ENCODE data around the gene EFCAB5. TPM values are rescaled to one million over a fixed set of nuclear protein-coding genes. Genes with fewer than 3 reads are reported as not detected.

Gene EFCAB5
- total and polyA plus RNA-seq, 2 experiments from 2014 or later: 0.68 TPM; not detected in 1

DNA sequence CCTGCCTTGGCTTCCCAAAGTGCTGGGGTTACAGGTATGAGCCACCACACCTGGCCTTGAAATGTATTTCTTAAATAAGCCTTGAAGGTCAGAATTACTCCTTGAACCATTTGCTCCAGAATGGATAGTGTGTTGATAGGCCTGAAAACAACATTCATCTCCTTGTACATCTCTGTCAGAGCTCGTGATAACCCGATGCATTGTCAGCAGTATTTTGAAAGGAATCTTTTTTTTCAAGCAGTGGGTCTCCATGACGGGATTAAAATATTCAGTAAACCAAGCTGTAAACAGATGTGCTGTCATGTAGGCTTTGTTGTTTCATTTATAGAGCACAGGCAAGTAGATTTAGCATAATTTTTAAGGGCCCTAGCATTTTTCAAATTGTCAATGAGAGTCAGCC is 191.8 kb downstream of the EFCAB5 start (continued):
- TF ChIP-seq, protein P1, sequence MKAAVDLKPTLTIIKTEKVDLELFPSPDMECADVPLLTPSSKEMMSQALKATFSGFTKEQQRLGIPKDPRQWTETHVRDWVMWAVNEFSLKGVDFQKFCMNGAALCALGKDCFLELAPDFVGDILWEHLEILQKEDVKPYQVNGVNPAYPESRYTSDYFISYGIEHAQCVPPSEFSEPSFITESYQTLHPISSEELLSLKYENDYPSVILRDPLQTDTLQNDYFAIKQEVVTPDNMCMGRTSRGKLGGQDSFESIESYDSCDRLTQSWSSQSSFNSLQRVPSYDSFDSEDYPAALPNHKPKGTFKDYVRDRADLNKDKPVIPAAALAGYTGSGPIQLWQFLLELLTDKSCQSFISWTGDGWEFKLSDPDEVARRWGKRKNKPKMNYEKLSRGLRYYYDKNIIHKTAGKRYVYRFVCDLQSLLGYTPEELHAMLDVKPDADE (IDR thresholded peaks at IDR 0.05): no peak
- TF ChIP-seq ZNF331 (CRISPR knock-in tag; IDR thresholded peaks at IDR 0.05; ENCODE audit: low read depth) (no peak), POLR2AphosphoS5 (IDR thresholded peaks at IDR 0.05; ENCODE audit: low read depth) (no peak), EZH2 (IDR thresholded peaks at IDR 0.05; ENCODE audit: low read depth, unreplicated experiment) (no peak), NANOG (IDR thresholded peaks at IDR 0.05; ENCODE audit: borderline replicate concordance) (no peak), JUNB (IDR thresholded peaks at IDR 0.05; ENCODE audit: unreplicated experiment) (no peak)

DNA sequence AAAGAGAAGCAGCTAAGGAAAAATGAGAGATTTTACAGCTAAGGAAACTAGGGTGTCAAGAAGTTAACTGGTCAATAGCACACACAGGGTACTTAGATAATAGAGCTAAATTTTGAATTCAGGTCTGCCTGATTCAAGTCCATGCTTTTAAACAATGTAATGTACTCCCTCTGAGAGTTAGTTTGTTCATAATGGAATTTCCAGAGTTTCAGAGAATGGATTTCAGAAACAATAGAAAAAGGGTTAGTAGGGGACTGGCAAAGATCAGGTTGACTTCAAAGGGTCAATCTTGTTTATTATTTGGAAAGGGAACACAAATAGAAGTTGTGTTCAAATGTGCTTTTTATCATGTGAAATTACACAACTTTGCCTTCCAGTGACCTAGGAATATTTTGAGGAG is 193.1 kb downstream of the EFCAB5 start:
- peaks cover 5% of the 10 kb centered on the region for H3K27me3 Mint-ChIP-seq (ENCODE audit: insufficient read depth, low read depth, poor library complexity)
- TF ChIP-seq ZNF331 (CRISPR knock-in tag; IDR thresholded peaks at IDR 0.05; ENCODE audit: low read depth): no peak
- TF ChIP-seq EZH2 (IDR thresholded peaks at IDR 0.05; ENCODE audit: low read depth, unreplicated experiment): no peak
- TF ChIP-seq STAT1 (IDR thresholded peaks at IDR 0.05; ENCODE audit: unreplicated experiment): no peak
- TF ChIP-seq CREB1 (CRISPR knock-in tag; IDR thresholded peaks at IDR 0.05; ENCODE audit: low read depth): no peak
- no peak for TF ChIP-seq ZNF114 (CRISPR knock-in tag; IDR thresholded peaks at IDR 0.05)
- no peak for TF ChIP-seq NANOG (IDR thresholded peaks at IDR 0.05; ENCODE audit: borderline replicate concordance)
- TF ChIP-seq JUNB (IDR thresholded peaks at IDR 0.05; ENCODE audit: unreplicated experiment): no peak
- TF ChIP-seq, protein P2, sequence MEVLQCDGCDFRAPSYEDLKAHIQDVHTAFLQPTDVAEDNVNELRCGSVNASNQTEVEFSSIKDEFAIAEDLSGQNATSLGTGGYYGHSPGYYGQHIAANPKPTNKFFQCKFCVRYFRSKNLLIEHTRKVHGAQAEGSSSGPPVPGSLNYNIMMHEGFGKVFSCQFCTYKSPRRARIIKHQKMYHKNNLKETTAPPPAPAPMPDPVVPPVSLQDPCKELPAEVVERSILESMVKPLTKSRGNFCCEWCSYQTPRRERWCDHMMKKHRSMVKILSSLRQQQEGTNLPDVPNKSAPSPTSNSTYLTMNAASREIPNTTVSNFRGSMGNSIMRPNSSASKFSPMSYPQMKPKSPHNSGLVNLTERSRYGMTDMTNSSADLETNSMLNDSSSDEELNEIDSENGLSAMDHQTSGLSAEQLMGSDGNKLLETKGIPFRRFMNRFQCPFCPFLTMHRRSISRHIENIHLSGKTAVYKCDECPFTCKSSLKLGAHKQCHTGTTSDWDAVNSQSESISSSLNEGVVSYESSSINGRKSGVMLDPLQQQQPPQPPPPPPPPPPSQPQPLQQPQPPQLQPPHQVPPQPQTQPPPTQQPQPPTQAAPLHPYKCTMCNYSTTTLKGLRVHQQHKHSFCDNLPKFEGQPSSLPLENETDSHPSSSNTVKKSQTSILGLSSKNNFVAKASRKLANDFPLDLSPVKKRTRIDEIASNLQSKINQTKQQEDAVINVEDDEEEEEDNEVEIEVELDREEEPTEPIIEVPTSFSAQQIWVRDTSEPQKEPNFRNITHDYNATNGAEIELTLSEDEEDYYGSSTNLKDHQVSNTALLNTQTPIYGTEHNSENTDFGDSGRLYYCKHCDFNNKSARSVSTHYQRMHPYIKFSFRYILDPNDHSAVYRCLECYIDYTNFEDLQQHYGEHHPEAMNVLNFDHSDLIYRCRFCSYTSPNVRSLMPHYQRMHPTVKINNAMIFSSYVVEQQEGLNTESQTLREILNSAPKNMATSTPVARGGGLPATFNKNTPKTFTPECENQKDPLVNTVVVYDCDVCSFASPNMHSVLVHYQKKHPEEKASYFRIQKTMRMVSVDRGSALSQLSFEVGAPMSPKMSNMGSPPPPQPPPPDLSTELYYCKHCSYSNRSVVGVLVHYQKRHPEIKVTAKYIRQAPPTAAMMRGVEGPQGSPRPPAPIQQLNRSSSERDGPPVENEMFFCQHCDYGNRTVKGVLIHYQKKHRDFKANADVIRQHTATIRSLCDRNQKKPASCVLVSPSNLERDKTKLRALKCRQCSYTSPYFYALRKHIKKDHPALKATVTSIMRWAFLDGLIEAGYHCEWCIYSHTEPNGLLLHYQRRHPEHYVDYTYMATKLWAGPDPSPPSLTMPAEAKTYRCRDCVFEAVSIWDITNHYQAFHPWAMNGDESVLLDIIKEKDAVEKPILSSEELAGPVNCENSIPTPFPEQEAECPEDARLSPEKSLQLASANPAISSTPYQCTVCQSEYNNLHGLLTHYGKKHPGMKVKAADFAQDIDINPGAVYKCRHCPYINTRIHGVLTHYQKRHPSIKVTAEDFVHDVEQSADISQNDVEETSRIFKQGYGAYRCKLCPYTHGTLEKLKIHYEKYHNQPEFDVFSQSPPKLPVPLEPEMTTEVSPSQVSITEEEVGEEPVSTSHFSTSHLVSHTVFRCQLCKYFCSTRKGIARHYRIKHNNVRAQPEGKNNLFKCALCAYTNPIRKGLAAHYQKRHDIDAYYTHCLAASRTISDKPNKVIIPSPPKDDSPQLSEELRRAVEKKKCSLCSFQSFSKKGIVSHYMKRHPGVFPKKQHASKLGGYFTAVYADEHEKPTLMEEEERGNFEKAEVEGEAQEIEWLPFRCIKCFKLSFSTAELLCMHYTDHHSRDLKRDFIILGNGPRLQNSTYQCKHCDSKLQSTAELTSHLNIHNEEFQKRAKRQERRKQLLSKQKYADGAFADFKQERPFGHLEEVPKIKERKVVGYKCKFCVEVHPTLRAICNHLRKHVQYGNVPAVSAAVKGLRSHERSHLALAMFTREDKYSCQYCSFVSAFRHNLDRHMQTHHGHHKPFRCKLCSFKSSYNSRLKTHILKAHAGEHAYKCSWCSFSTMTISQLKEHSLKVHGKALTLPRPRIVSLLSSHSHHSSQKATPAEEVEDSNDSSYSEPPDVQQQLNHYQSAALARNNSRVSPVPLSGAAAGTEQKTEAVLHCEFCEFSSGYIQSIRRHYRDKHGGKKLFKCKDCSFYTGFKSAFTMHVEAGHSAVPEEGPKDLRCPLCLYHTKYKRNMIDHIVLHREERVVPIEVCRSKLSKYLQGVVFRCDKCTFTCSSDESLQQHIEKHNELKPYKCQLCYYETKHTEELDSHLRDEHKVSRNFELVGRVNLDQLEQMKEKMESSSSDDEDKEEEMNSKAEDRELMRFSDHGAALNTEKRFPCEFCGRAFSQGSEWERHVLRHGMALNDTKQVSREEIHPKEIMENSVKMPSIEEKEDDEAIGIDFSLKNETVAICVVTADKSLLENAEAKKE (CRISPR knock-in tag; IDR thresholded peaks at IDR 0.05): no peak
- TF ChIP-seq POLR2AphosphoS5 (IDR thresholded peaks at IDR 0.05; ENCODE audit: low read depth): no peak
- TF ChIP-seq EZH2phosphoT487 (IDR thresholded peaks at IDR 0.05; ENCODE audit: unreplicated experiment): no peak
- TF ChIP-seq, protein P3, sequence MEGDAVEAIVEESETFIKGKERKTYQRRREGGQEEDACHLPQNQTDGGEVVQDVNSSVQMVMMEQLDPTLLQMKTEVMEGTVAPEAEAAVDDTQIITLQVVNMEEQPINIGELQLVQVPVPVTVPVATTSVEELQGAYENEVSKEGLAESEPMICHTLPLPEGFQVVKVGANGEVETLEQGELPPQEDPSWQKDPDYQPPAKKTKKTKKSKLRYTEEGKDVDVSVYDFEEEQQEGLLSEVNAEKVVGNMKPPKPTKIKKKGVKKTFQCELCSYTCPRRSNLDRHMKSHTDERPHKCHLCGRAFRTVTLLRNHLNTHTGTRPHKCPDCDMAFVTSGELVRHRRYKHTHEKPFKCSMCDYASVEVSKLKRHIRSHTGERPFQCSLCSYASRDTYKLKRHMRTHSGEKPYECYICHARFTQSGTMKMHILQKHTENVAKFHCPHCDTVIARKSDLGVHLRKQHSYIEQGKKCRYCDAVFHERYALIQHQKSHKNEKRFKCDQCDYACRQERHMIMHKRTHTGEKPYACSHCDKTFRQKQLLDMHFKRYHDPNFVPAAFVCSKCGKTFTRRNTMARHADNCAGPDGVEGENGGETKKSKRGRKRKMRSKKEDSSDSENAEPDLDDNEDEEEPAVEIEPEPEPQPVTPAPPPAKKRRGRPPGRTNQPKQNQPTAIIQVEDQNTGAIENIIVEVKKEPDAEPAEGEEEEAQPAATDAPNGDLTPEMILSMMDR (conservative IDR thresholded peaks at IDR 0.05; ENCODE audit: low read depth in 2 of 2): no peak
- TF ChIP-seq, protein P4, sequence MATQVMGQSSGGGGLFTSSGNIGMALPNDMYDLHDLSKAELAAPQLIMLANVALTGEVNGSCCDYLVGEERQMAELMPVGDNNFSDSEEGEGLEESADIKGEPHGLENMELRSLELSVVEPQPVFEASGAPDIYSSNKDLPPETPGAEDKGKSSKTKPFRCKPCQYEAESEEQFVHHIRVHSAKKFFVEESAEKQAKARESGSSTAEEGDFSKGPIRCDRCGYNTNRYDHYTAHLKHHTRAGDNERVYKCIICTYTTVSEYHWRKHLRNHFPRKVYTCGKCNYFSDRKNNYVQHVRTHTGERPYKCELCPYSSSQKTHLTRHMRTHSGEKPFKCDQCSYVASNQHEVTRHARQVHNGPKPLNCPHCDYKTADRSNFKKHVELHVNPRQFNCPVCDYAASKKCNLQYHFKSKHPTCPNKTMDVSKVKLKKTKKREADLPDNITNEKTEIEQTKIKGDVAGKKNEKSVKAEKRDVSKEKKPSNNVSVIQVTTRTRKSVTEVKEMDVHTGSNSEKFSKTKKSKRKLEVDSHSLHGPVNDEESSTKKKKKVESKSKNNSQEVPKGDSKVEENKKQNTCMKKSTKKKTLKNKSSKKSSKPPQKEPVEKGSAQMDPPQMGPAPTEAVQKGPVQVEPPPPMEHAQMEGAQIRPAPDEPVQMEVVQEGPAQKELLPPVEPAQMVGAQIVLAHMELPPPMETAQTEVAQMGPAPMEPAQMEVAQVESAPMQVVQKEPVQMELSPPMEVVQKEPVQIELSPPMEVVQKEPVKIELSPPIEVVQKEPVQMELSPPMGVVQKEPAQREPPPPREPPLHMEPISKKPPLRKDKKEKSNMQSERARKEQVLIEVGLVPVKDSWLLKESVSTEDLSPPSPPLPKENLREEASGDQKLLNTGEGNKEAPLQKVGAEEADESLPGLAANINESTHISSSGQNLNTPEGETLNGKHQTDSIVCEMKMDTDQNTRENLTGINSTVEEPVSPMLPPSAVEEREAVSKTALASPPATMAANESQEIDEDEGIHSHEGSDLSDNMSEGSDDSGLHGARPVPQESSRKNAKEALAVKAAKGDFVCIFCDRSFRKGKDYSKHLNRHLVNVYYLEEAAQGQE (IDR thresholded peaks at IDR 0.05; ENCODE audit: unreplicated experiment): no peak

More for the DNA sequence above, 193.1 kb downstream of the EFCAB5 start:
- Histone ChIP-seq H3K4me3 (no peak overlapping the region), H4K20me1 (replicated peaks; ENCODE audit: insufficient read depth) (no peaks in the 10 kb centered on the region; the same call in 1 of the 2 replicates), H3K4me2 (no peak overlapping the region), H3K79me2 (replicated peaks; ENCODE audit: insufficient read depth) (peaks cover 80% of the 10 kb centered on the region), H3F3A (replicated peaks; ENCODE audit: low read depth) (no peaks in the 10 kb centered on the region), H3K36me3 (ENCODE audit: insufficient read depth) (no peaks in the 10 kb centered on the region; the same call in 1 of the 2 replicates), H2AFZ (no peak overlapping the region), H3K27me3 (ENCODE audit: insufficient read depth) (no peaks in the 10 kb centered on the region), H3K27ac (ENCODE audit: low read depth) (no peak overlapping the region), H3K4me1 (ENCODE audit: insufficient read depth) (peaks cover 4% of the 10 kb centered on the region; the same call in 1 of the 2 replicates), H3K9me2 (ENCODE audit: insufficient read depth) (no peaks in the 10 kb centered on the region)
- ATAC-seq (no peak), DNase-seq (ENCODE audit: low spot score) (no peak)
- Mint-ChIP-seq H3K4me3 (no peak overlapping the region), H3K4me1 (peaks cover 15% of the 10 kb centered on the region), H3K9me3 (no peaks in the 10 kb centered on the region), H3K36me3 (ENCODE audit: low read depth) (peaks cover 50% of the 10 kb centered on the region), H3K27ac (no peak overlapping the region; the same call in 1 of the 2 replicates)

Data from GM23338 (cell line).